ENCODE results near the gene FARP2. TPM values are rescaled to one million over a fixed set of nuclear protein-coding genes. Genes with fewer than 3 reads are reported as not detected.

Gene FARP2
- total RNA-seq, 1 donor from 2014 or later, result 63.6 TPM

- no peaks in the 10 kb centered on the region for H3K27me3 Mint-ChIP-seq
- TF ChIP-seq CTCF (IDR thresholded peaks at IDR 0.05; ENCODE audit: unreplicated experiment), result no peak
- DNase-seq (ENCODE audit: low spot score, unreplicated experiment), result no peak
- H3K9me3 Mint-ChIP-seq (ENCODE audit: low read depth), result no peaks in the 10 kb centered on the region
- H3K36me3 Mint-ChIP-seq (ENCODE audit: insufficient read depth), result no peaks in the 10 kb centered on the region
- H3K27ac Mint-ChIP-seq, result no peak overlapping the region
- no peaks in the 10 kb centered on the region for H3K4me1 Mint-ChIP-seq (ENCODE audit: low read depth)
- H3K4me3 Mint-ChIP-seq (ENCODE audit: low read depth), result no peak overlapping the region
These were observed 107.4 kb downstream of the FARP2 start for GRCh38 chr2:241463276-241464135.

GRCh38 chr2:241465543-241465942, 109.5 kb downstream of the FARP2 start:
- no peak for DNase-seq (ENCODE audit: low spot score, unreplicated experiment)
- Mint-ChIP-seq H3K36me3 (ENCODE audit: insufficient read depth) (no peaks in the 10 kb centered on the region), H3K4me3 (ENCODE audit: low read depth) (no peak overlapping the region)

GRCh38 chr2:241466230-241466629, 110.1 kb downstream of the FARP2 start:
- no peaks in the 10 kb centered on the region for H3K36me3 Mint-ChIP-seq (ENCODE audit: insufficient read depth)
- no peaks in the 10 kb centered on the region for H3K4me1 Mint-ChIP-seq (ENCODE audit: low read depth)
- H3K4me3 Mint-ChIP-seq (ENCODE audit: low read depth), result no peak overlapping the region
- no peak overlapping the region for H3K27ac Mint-ChIP-seq
- no peaks in the 10 kb centered on the region for H3K9me3 Mint-ChIP-seq (ENCODE audit: low read depth)
- H3K27me3 Mint-ChIP-seq, result no peaks in the 10 kb centered on the region
- no peak for TF ChIP-seq CTCF (IDR thresholded peaks at IDR 0.05; ENCODE audit: unreplicated experiment)
- no peak for DNase-seq (ENCODE audit: low spot score, unreplicated experiment)

More at GRCh38 chr2:241465543-241465942, 109.5 kb downstream of the FARP2 start:
- Mint-ChIP-seq H3K4me1 (ENCODE audit: low read depth) (no peaks in the 10 kb centered on the region), H3K27ac (no peak overlapping the region), H3K9me3 (ENCODE audit: low read depth) (no peaks in the 10 kb centered on the region), H3K27me3 (no peaks in the 10 kb centered on the region)
- no peak for TF ChIP-seq CTCF (IDR thresholded peaks at IDR 0.05; ENCODE audit: unreplicated experiment)

GRCh38 chr2:241467777-241468475, 111.8 kb downstream of the FARP2 start:
- no peak overlapping the region for H3K4me3 Mint-ChIP-seq (ENCODE audit: low read depth)
- no peaks in the 10 kb centered on the region for H3K36me3 Mint-ChIP-seq (ENCODE audit: insufficient read depth)
- no peak for TF ChIP-seq CTCF (IDR thresholded peaks at IDR 0.05; ENCODE audit: unreplicated experiment)
- H3K27me3 Mint-ChIP-seq, result peaks cover 6% of the 10 kb centered on the region
- no peaks in the 10 kb centered on the region for H3K4me1 Mint-ChIP-seq (ENCODE audit: low read depth)
- DNase-seq (ENCODE audit: low spot score, unreplicated experiment), result no peak
- no peaks in the 10 kb centered on the region for H3K9me3 Mint-ChIP-seq (ENCODE audit: low read depth)
- H3K27ac Mint-ChIP-seq, result peak overlapping the region; percentile 35

- Mint-ChIP-seq H3K36me3 (ENCODE audit: insufficient read depth) (no peaks in the 10 kb centered on the region), H3K27ac (no peak overlapping the region), H3K9me3 (ENCODE audit: low read depth) (no peaks in the 10 kb centered on the region), H3K4me1 (ENCODE audit: low read depth) (no peaks in the 10 kb centered on the region), H3K4me3 (ENCODE audit: low read depth) (no peak overlapping the region), H3K27me3 (peaks cover 6% of the 10 kb centered on the region)
- TF ChIP-seq CTCF (IDR thresholded peaks at IDR 0.05; ENCODE audit: unreplicated experiment), result no peak
- no peak for DNase-seq (ENCODE audit: low spot score, unreplicated experiment)
These were observed 112.3 kb downstream of the FARP2 start for GRCh38 chr2:241468476-241468781.
